ENCODE results near the gene GNB5. TPM values are rescaled to one million over a fixed set of nuclear protein-coding genes. Genes with fewer than 3 reads are reported as not detected.

GNB5 gene
- total and polyA plus RNA-seq, 8 donors, result 12.2 to 28.2 (median 15.8) TPM

- intact Hi-C loops (cut with DNase I), result no loop called here
- FAIRE-seq (no peak), ATAC-seq (peak; percentile 22 to 36 (median 28)), DNase-seq (no peak)
- Histone ChIP-seq H3K27ac (peak overlapping the region; percentile 47 to 87 (median 80)), H3K4me1 (peaks cover 24 to 34% (median 34%) of the 10 kb centered on the region in 3 donors), H3K9me3 (no peaks in the 10 kb centered on the region), H3K27me3 (no peaks in the 10 kb centered on the region), H3K4me3 (no peak overlapping the region), H3K36me3 (no peaks in the 10 kb centered on the region)
- no peak for TF ChIP-seq CTCF (IDR thresholded peaks at IDR 0.05)
- WGBS, 2 donors, result 58 to 61% methylated on average over 11 of the region's 11 CpGs
These were observed 4.3 kb downstream of the GNB5 start for GRCh38 chr15:52186651-52187486.

- no peaks in the 10 kb centered on the region for H3K36me3 ChIP-seq
- TF ChIP-seq CTCF (IDR thresholded peaks at IDR 0.05), result no peak
- WGBS, 2 donors, result 27 to 36% methylated on average over 7 of the region's 7 CpGs
- peak overlapping the region; percentile 47 to 87 (median 80) for H3K27ac ChIP-seq
- peaks cover 24 to 34% (median 34%) of the 10 kb centered on the region in 3 donors for H3K4me1 ChIP-seq
- ATAC-seq (peak; percentile 69 to 80 (median 79)), DNase-seq (peak; percentile 59 to 73 (median 68)), FAIRE-seq (no peak)
- H3K27me3 ChIP-seq, result no peaks in the 10 kb centered on the region
- no peaks in the 10 kb centered on the region for H3K9me3 ChIP-seq
- H3K4me3 ChIP-seq, result no peak overlapping the region
- intact Hi-C loops (cut with DNase I), result no loop called here
These were observed 6.0 kb downstream of the GNB5 start for GRCh38 chr15:52185151-52185561.

- peak; percentile 56 to 62 (median 58) for ATAC-seq
- H3K4me1 ChIP-seq, result peaks cover 24 to 34% (median 34%) of the 10 kb centered on the region in 3 donors
- no peak for TF ChIP-seq CTCF (IDR thresholded peaks at IDR 0.05)
- intact Hi-C loops (cut with DNase I), result no loop called here
- no peaks in the 10 kb centered on the region for H3K9me3 ChIP-seq
- H3K4me3 ChIP-seq, result no peak overlapping the region
- H3K27me3 ChIP-seq, result no peaks in the 10 kb centered on the region
- WGBS, 2 donors, result 14% methylated on average over 5 of the region's 5 CpGs
- peak in 3 of 6 donors; percentile 46 to 57 (median 47) for DNase-seq
- H3K36me3 ChIP-seq, result no peaks in the 10 kb centered on the region
- H3K27ac ChIP-seq, result peak overlapping the region; percentile 47 to 87 (median 80)
- no peak for FAIRE-seq
These were observed 6.5 kb downstream of the GNB5 start for GRCh38 chr15:52184721-52185120.

GRCh38 chr15:52183562-52184173, 7.5 kb downstream of the GNB5 start:
- no peaks in the 10 kb centered on the region for H3K27me3 ChIP-seq
- peak overlapping the region in 2 of 4 donors; percentile 80 to 87 for H3K27ac ChIP-seq
- H3K4me3 ChIP-seq, result no peak overlapping the region
- peaks cover 24 to 34% (median 34%) of the 10 kb centered on the region in 3 donors for H3K4me1 ChIP-seq
- H3K36me3 ChIP-seq, result no peaks in the 10 kb centered on the region
- ATAC-seq, result peak in 1 of 4 donors; percentile 13
- peak in 3 of 4 donors; percentile 26 to 50 (median 28) for TF ChIP-seq CTCF (IDR thresholded peaks at IDR 0.05)
- FAIRE-seq, result no peak
- no peaks in the 10 kb centered on the region for H3K9me3 ChIP-seq
- intact Hi-C loops (cut with DNase I), result no loop called here
- peak in 1 of 6 donors; percentile 51 for DNase-seq
- WGBS, 2 donors, result 47 to 49% methylated on average over 2 of the region's 2 CpGs

Data from pancreas (tissue), 10 donors.